Breast epithelium (tissue), 4 donors: Measurements from ENCODE around the gene RNASE7. TPM values are rescaled to one million over a fixed set of nuclear protein-coding genes. Genes with fewer than 3 reads are reported as not detected.

Experiments
- DNase-seq, 2 donors: peaks; one replicate each; pipeline ENCODE4 v3.0.0-alpha.2; 2019; ENCODE audit warnings: low spot score in 2 of 2
- H3K27ac ChIP-seq, 2 donors: fragments of 200-600 bp; sonication (generic) in 1 of 2; one replicate each; pipeline ENCODE4 v1.5.1; 2016 to 2019; ENCODE audit warnings: mild to moderate bottlenecking in 1 of 2
- H3K27me3 ChIP-seq, 2 donors: fragments of 200-600 bp; sonication (generic) in 1 of 2; one replicate each; pipeline versions ENCODE4 v1.5.1 to v1.6.0; 2017 to 2019; ENCODE audit warnings: control low read depth in 1 of 2, mild to moderate bottlenecking in 1 of 2
- H3K36me3 ChIP-seq: fragments of 200-600 bp; one replicate; pipeline ENCODE4 v1.5.1; 2019
- H3K4me1 ChIP-seq, 2 donors: fragments of 200-600 bp; sonication (generic); one replicate each; pipeline ENCODE4 v1.5.1; 2016 to 2019; ENCODE audit warnings: control low read depth in 1 of 2
- H3K4me3 ChIP-seq, 3 donors: fragments of 200-600 bp; sonication (generic); 1 replicate in 2 of 3; 2 replicates in 1 of 3; pipeline ENCODE4 v1.5.1; 2016 to 2019; ENCODE audit warnings: mild to moderate bottlenecking in 3 of 3, moderate library complexity in 2 of 3
- H3K9me3 ChIP-seq, 2 donors: fragments of 200-600 bp; sonication (generic) in 1 of 2; one replicate each; pipeline ENCODE4 v1.5.1; 2016 to 2019; ENCODE audit warnings: control low read depth in 1 of 2
- POLR2A ChIP-seq: fragments of 450-650 bp; IDR thresholded peaks from one replicate; pipeline ENCODE4 v1.6.1; 2016; ENCODE audit warnings: antibody characterized with exemption, mild to moderate bottlenecking, moderate library complexity
- POLR2AphosphoS5 ChIP-seq, 3 donors: sonication (generic); formaldehyde crosslinking; IDR thresholded peaks; one replicate each; pipeline ENCODE4 v1.6.1; 2017; ENCODE audit warnings: antibody characterized with exemption in 3 of 3
- intact Hi-C: fragments of 100-400 bp; cut with DNase I; formaldehyde crosslinking; loops from one replicate; pipeline ENCODE4 v1.15.1; 2023; ENCODE audit warnings: low total_unique reads
- total RNA-seq, 3 donors: library from RNA; depleted of rRNA; stranded (reverse); fragments of >200 nt; gene quantifications; one replicate each; pipeline ENCODE4 v1.1.0, GENCODE V29; 2016
- TF ChIP-seq, protein P1 (sequence below), 3 donors: fragments of 450-650 bp; IDR thresholded peaks; one replicate each; pipeline ENCODE4 v1.5.1; 2016 to 2017; ENCODE audit warnings: antibody characterized with exemption in 3 of 3, mild to moderate bottlenecking in 3 of 3, moderate library complexity in 3 of 3

Gene RNASE7
- total RNA-seq, 3 donors from 2014 or later: 1.6 to 3.1 TPM; not detected in 1

- intact Hi-C loops: loop anchor here (5.0 kb wide), 1 partner anchor 74 kb away; no protein-coding TSS in a partner anchor
- Histone ChIP-seq H3K36me3 (peaks cover 5% of the 10 kb centered on the region), H3K27me3 (no peaks in the 10 kb centered on the region), H3K4me1 (no peaks in the 10 kb centered on the region), H3K9me3 (no peaks in the 10 kb centered on the region), H3K27ac (peak overlapping the region in 1 of 2 donors; percentile 25), H3K4me3 (no peak overlapping the region)
- no peak for TF ChIP-seq POLR2A
- TF ChIP-seq POLR2AphosphoS5 (IDR thresholded peaks at IDR 0.05): no peak
- TF ChIP-seq, protein P1, sequence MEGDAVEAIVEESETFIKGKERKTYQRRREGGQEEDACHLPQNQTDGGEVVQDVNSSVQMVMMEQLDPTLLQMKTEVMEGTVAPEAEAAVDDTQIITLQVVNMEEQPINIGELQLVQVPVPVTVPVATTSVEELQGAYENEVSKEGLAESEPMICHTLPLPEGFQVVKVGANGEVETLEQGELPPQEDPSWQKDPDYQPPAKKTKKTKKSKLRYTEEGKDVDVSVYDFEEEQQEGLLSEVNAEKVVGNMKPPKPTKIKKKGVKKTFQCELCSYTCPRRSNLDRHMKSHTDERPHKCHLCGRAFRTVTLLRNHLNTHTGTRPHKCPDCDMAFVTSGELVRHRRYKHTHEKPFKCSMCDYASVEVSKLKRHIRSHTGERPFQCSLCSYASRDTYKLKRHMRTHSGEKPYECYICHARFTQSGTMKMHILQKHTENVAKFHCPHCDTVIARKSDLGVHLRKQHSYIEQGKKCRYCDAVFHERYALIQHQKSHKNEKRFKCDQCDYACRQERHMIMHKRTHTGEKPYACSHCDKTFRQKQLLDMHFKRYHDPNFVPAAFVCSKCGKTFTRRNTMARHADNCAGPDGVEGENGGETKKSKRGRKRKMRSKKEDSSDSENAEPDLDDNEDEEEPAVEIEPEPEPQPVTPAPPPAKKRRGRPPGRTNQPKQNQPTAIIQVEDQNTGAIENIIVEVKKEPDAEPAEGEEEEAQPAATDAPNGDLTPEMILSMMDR (IDR thresholded peaks at IDR 0.05): no peak
- no peak for DNase-seq
These were observed 48.9 kb downstream of the RNASE7 start for GRCh38 chr14:21090940-21091663.

- intact Hi-C loops: loop anchor here (5.0 kb wide), 1 partner anchor 75 kb away; no protein-coding TSS in a partner anchor
- Histone ChIP-seq H3K4me1 (no peaks in the 10 kb centered on the region), H3K27ac (peak overlapping the region; percentile 48 to 52), H3K4me3 (no peak overlapping the region), H3K27me3 (no peaks in the 10 kb centered on the region), H3K9me3 (no peaks in the 10 kb centered on the region), H3K36me3 (peaks cover 5% of the 10 kb centered on the region)
- DNase-seq: no peak
- TF ChIP-seq, protein P1 (IDR thresholded peaks at IDR 0.05): no peak
- TF ChIP-seq POLR2AphosphoS5 (IDR thresholded peaks at IDR 0.05) (no peak), POLR2A (no peak)
These were observed 49.7 kb downstream of the RNASE7 start for GRCh38 chr14:21091821-21092272.

GRCh38 chr14:21092273-21093011 lies 50.3 kb downstream of the RNASE7 start:
- DNase-seq: peak; percentile 71 to 84
- intact Hi-C loops: loop anchor here (5.0 kb wide), 1 partner anchor 75 kb away; no protein-coding TSS in a partner anchor
- no peaks in the 10 kb centered on the region for H3K9me3 ChIP-seq
- H3K4me1 ChIP-seq: no peaks in the 10 kb centered on the region
- no peaks in the 10 kb centered on the region for H3K27me3 ChIP-seq
- peaks cover 5% of the 10 kb centered on the region for H3K36me3 ChIP-seq
- no peak overlapping the region for H3K4me3 ChIP-seq
- TF ChIP-seq POLR2A (no peak), POLR2AphosphoS5 (IDR thresholded peaks at IDR 0.05) (peak; percentile 53 to 72 (median 67))
- TF ChIP-seq, protein P1 (IDR thresholded peaks at IDR 0.05): peak; percentile 99 to 100 (median 100)
- H3K27ac ChIP-seq: peak overlapping the region; percentile 48 to 52

DNA sequence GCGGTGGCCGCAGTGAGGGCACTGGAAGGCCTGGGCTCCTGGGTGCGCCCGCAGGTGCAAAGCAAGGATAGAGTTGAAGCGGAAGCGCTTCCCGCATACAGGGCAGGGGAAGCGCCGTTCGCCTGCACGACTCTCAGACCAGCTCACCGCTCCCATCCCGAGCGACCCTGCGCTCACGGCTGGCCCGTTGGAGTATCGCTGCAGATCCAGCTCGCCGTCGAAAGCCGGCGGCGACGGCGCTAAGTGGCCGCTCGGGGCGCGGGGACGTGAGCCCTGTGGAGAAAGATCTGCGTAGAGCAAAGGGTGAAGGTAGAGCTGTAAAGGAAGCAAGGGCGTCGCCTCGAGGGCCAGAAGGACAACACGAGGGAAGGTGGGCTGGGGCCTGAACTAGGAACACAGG lies 50.9 kb downstream of the RNASE7 start:
- Histone ChIP-seq H3K27ac (peak overlapping the region in 1 of 2 donors; percentile 48), H3K36me3 (peaks cover 5% of the 10 kb centered on the region), H3K27me3 (no peaks in the 10 kb centered on the region), H3K4me3 (no peak overlapping the region), H3K4me1 (no peaks in the 10 kb centered on the region), H3K9me3 (no peaks in the 10 kb centered on the region)
- TF ChIP-seq POLR2A (no peak), POLR2AphosphoS5 (IDR thresholded peaks at IDR 0.05) (no peak)
- TF ChIP-seq, protein P1 (IDR thresholded peaks at IDR 0.05): no peak
- DNase-seq: no peak
- intact Hi-C loops: loop anchor here (5.0 kb wide), 1 partner anchor 76 kb away; no protein-coding TSS in a partner anchor

Other genes starting within 250 kb of the RNASE7 start
- gene RNASE1, start 239.5 kb upstream of the RNASE7 start, total RNA-seq: 1,000 to 10,000 TPM in 1 of 3 donors, 100 to 1,000 TPM in 2; 125 to 1,186 (median 303) TPM
- not detected for gene RNASE3, start 151.0 kb upstream of the RNASE7 start, total RNA-seq
- gene RNASE2, start 86.9 kb upstream of the RNASE7 start, total RNA-seq: 1 to 10 TPM; 1.3 to 3.2 (median 2.0) TPM
- gene METTL17, start 52.4 kb upstream of the RNASE7 start, total RNA-seq: 100 to 1,000 TPM in 1 of 3 donors, 10 to 100 TPM in 2; 78.6 to 105 (median 89.5) TPM
- under 1 TPM in 1 of 3 donors, not detected in 2; 0.59 TPM for gene SLC39A2, start 43.1 kb upstream of the RNASE7 start, total RNA-seq
- 100 to 1,000 TPM; 251 to 693 (median 258) TPM for gene NDRG2, start 17.3 kb upstream of the RNASE7 start, total RNA-seq
- gene TPPP2, start 12.1 kb upstream of the RNASE7 start, total RNA-seq: under 1 TPM in 1 of 3 donors, not detected in 2; 0.15 TPM
- not detected for gene RNASE13, start 7.6 kb upstream of the RNASE7 start, total RNA-seq
- not detected for gene RNASE8, start 15.5 kb downstream of the RNASE7 start, total RNA-seq
- gene ARHGEF40, start 27.9 kb downstream of the RNASE7 start, total RNA-seq: 10 to 100 TPM; 33.7 to 51.4 (median 40.6) TPM
- 10 to 100 TPM; 32.4 to 62.2 (median 32.8) TPM for gene ZNF219, start 56.3 kb downstream of the RNASE7 start, total RNA-seq
- gene TMEM253, start 58.7 kb downstream of the RNASE7 start, total RNA-seq: 1 to 10 TPM in 1 of 3 donors, under 1 TPM in 2; 0.44 to 1.3 (median 0.98) TPM
- gene OR5AU1, start 113.7 kb downstream of the RNASE7 start, total RNA-seq: not detected
- gene HNRNPC, start 227.1 kb downstream of the RNASE7 start, total RNA-seq: 100 to 1,000 TPM; 386 to 760 (median 480) TPM
- 10 to 100 TPM in 1 of 3 donors, under 1 TPM in 2; 0.33 to 10.4 (median 0.48) TPM for gene RPGRIP1, start 237.7 kb downstream of the RNASE7 start, total RNA-seq